Brain microvascular endothelial cell (primary cell): ENCODE measurements around the gene SLC25A18.

Source experiments
- DNase-seq: peaks from one replicate; pipeline ENCODE4 v3.0.0-alpha.2; 2020
- H3K27ac ChIP-seq: fragments of 250-450 bp; sonication (Bioruptor Pico); 2 replicates; pipeline ENCODE4 v1.5.1; 2020; ENCODE audit warnings: mild to moderate bottlenecking, moderate library complexity
- H3K27me3 ChIP-seq: fragments of 250-450 bp; sonication (Bioruptor Pico); replicated peaks from 2 replicates; pipeline ENCODE4 v1.5.1; 2020; ENCODE audit warnings: mild to moderate bottlenecking
- H3K36me3 ChIP-seq: fragments of 250-450 bp; sonication (Bioruptor Pico); replicated peaks from 2 replicates; pipeline ENCODE4 v1.5.1; 2020; ENCODE audit warnings: mild to moderate bottlenecking
- H3K4me3 ChIP-seq: 2 replicates; pipeline ENCODE4 v1.5.1; 2011; ENCODE audit warnings: low read depth, mild to moderate bottlenecking, control low read depth, low read length, moderate library complexity
- CTCF ChIP-seq: IDR thresholded peaks from 2 replicates; pipeline ENCODE4 v1.5.1; 2011; ENCODE audit warnings: low read depth, mild to moderate bottlenecking, moderate library complexity, low read length, control low read depth, inconsistent platforms; ENCODE audit errors: missing control alignments
- in situ Hi-C: cut with HindIII; loops from 2 replicates; pipeline ENCODE4 v1.10.0; 2017; ENCODE audit warnings: low sequenced_read_pairs, low pct_ligation_motif_present

SLC25A18 gene

GRCh38 chr22:17639247-17639741 lies 76.0 kb downstream of the SLC25A18 start:
- Histone ChIP-seq H3K36me3 (peaks cover 3% of the 10 kb centered on the region), H3K27ac (peak overlapping the region; percentile 98), H3K4me3 (peak overlapping the region; percentile 75), H3K27me3 (no peaks in the 10 kb centered on the region)
- no peak for TF ChIP-seq CTCF
- in situ Hi-C loops, result no loop called here
- DNase-seq, result peak; percentile 20
